HG03457 (cell line): ENCODE results near the gene CATSPERZ.

ENCODE experiments used
- ATAC-seq: cut with Tn5 transposase; IDR thresholded peaks from one replicate; pipeline ENCODE4 v1.9.1; 2021; ENCODE audit warnings: moderate number of reproducible peaks; ENCODE audit not compliant: unreplicated experiment

CATSPERZ gene, protein sequence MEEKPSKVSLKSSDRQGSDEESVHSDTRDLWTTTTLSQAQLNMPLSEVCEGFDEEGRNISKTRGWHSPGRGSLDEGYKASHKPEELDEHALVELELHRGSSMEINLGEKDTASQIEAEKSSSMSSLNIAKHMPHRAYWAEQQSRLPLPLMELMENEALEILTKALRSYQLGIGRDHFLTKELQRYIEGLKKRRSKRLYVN

DNA sequence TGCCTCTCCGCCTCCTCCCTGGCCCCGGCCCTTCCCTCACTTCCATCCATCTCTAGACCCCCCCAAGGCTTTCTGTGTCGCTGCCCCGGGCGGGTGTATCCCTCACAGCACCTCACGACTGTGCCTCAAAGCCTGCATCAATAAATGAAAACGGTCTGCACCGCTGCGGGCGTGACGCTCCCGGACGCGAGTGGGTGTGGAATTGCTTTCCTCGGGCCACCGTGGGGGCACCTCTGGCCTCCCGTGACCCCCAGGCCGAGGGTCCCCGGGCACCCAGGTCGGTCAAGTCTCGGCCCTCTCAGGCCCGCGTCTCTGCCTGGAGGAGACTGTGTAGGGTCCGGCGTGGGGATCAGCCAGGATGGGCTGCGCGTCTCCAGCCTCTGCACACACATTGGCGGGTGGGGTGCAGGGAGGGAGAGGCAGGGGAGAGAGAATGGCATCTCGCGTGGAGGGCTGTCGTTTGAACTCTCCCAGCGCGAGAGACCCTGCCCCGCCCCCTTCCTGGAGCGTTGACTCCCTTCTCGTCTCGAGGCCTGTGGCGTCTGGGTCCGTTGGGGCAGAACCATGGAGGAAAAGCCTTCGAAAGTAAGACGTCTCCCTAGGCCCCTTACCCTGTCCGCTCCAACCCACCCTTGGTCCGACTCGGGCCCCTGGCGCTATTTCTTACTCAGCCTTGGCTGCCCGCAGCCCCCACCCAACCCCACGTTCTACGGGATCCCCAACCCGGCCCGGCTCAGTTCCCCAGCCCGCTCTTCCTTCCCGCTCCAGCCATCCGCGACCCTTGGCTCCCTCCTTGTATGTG lies at the start of gene CATSPERZ:
Gene CATSPERZ, plus strand, starts transcription at position 512 of the 802 bp plus-strand sequence. Its CDS starts 53 bp downstream, at position 565.
- ATAC-seq: no peak

DNA sequence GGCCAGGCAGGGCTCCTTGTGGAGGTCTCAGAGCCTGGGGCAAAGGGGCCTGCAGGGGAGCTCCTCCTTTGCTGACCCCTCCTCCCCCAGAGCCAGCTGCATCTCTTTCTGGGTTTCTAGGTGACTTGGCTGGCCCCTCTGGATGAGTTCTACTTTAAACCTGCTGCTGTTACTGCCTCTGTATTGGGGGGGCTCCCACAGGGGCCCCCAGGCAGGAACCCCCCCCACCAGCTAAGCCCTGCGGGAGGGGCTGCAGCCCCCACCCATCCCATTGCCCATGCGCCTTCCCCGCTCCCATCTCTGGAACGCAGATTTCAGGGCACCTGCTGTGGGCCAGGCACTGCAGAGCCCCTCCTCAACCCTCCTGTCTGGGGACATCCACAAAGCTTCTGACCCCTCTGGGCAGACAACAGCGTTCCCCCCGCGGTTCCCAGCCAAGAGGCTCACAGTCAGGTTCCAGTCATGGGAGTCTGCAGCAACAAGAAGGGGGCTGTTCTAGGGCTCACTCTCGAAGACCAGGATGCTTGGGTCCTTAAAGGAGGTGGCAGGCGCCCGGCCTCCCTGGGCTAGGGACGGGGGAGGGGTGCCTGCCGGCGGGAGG lies 49.6 kb upstream of the CATSPERZ start:
- ATAC-seq: no peak

DNA sequence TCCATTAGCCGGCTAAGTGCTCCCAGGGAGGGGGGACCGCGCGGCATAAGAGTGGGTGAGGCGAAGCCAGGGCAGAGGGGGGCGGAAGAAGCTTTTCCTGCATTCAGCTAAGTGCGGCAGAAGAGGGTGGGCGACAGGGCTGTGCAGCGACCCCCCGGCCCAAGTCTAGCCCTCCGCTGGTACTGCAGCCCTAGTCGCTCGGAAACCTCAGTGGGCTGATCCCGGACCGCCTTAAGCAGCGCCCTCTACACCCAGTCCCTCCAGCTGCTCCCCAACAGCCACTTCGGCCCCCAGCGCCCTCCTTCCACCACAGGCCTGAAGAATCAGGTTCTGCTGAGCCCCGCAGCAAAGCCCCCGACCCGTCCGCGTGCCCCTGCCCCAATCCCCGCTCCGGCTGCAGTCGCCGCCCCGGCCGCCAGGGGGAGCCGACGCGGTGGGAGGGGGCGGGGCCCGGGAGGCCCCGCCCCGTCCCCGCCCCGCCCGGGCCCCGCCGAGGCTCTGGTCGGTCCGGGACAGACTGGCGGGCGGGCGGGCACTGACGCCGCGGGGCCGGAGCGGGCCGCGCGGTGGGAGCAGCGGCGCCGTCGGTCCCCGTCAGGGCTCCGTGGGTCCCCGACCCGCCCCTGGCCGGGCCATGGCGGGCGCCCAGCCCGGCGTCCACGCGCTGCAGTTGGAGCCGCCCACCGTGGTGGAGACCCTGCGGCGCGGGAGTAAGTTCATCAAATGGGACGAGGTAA lies 49.0 kb upstream of the CATSPERZ start, which contains the start of gene PLCB3:
Gene PLCB3, plus strand, starts transcription at position 515 of the 737 bp plus-strand sequence. Its CDS starts 120 bp downstream, at position 635.
- ATAC-seq: no peak

DNA sequence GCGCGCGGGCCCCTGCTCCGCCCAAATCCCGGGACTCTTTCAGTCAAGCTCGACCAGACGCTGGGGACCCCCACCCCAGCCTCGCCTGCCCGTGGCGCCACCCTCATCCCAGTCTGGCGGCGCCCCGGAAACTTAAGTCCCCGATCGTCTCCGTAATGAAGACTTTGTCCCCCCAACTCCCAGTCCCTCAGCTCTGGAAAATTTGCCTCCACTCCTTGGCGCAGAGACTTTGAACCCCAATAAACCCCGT lies 48.5 kb upstream of the CATSPERZ start:
- ATAC-seq: no peak

DNA sequence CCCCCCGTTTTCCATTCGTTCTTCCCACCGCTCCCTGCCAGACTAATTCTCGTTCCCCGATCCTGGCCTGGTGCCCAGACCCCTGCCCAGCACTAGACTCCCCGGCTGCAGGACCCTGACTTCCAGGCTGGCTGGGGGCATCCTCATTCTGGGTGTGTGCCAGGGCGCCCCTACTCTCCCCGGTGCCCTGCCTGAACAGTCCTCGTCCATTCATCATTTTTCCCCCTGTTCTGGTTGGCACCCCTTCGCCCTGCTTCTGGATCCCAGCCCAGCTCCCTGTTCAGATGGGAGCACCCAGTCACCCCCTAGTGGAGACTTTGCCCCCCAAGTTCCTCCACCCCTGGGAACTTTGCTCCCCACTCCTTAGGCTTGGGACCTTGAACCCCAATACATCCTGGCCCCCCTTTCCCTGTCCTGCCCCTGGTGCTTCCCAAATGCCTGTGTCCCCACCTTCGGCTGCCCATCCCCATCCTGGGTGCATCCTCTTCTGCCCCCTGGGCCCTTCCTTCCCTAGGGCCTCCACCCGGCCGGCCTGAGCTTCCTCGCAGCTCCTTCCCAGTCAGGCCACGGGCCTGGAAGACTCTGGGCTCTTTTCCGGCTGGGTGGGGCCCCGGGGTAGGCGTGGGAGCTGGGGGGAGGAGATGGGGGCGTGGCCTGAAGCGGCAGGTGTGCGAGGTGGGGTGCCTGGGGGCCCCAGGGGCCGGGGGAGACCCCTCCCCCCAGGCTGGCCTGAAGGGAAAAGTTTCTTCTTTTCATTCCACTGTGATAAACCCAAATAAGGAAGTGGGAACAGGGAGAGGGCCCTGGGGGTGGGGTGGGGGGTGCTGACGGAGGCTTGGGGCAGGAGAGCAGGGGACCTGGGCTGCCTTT lies 47.9 kb upstream of the CATSPERZ start:
- no peak for ATAC-seq

DNA sequence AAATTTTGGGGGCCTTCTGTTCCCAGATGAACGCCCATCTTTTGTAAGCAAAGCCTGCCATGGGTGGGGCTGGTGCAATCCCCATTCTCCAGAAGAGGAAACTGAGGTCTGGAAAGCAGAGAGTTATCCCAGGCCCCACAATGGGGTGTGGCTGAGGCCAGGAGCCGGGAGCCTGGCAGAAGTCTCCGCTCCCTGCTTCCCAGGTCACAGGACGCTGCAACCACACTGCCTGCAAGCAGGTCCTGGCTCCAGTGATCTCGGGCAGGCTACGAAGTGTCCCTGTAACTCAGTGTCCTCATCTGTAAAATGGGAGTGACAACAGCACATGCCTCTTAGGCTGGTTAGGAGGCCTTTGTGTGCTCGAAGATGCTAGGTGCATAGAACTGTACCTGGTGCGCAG lies 47.1 kb upstream of the CATSPERZ start:
- ATAC-seq: no peak

DNA sequence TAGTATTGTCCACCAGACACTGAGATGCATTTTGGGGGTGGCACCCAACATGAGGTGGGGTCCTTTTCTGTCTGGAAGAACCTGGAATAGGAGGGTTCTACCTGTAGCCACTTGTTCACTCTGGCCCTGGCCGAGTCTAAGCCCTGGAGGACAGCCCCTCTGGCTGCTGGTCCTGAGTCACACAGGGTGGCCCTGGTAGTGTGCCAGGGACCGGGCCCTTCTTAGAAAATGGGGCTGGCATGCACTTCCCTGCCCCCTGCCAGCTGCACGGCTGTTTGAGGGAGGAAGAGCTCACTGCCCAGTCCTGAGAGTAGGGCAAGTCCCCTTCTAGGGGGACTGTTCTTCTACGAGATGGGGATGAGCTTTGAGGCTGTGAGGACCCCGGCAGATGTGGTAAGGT lies 46.7 kb upstream of the CATSPERZ start:
- ATAC-seq: no peak

DNA sequence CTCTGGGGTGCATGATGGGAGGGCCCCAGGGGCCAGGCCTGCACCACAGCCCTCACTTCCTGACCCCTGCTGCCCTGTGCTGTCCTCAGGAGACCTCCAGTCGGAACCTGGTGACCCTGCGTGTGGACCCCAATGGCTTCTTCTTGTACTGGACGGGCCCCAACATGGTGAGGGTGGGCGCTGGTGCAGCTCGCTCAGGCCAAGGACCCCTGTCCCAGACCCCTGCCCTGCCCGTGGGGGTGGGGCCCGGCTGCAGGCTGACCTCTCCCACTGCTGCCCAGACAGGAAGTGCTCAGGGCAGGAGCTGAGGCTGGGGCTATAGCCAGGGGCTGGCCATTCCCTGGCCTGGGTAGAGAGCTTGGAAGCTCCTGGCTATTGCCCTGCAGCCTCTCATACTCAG lies 45.8 kb upstream of the CATSPERZ start:
- ATAC-seq: no peak

DNA sequence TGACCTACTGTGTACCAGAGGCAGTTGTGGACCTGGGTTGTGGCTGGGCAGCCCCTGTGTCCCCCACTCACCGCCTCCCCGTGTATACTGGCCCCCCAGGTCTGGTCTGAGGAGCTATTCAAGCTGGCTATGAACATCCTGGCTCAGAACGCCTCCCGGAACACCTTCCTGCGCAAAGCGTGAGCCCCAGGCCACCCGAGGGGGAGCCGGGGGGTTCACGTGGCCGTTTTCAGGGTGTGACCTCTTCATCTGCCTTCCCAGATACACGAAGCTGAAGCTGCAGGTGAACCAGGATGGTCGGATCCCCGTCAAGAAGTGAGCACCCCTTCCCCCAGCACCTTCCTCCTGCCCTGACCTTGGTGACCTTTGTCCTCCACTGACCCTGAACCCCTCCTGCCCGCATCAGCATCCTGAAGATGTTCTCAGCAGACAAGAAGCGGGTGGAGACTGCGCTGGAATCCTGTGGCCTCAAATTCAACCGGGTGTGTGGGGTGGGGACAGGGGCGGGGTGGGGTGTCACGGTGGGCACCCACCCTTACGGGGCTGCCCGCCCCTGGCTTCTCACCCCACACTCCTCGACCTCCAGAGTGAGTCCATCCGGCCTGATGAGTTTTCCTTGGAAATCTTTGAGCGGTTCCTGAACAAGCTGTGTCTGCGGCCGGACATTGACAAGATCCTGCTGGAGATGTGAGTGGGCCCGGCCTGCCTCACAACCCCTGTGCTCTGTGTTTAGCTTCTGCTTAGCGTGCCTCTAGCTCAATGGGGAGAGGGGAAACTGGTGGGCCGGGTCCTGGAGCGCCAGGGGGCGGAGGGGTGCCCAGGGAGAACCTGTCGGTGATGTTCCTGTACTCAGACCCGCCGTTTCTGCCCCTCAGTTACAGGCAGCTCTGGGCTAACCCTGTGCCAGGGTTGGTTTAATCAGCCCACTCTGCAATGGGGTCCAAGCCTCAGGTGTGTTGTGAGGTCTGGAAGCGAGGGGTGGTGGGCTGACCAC lies 44.7 kb upstream of the CATSPERZ start:
- ATAC-seq: no peak

DNA sequence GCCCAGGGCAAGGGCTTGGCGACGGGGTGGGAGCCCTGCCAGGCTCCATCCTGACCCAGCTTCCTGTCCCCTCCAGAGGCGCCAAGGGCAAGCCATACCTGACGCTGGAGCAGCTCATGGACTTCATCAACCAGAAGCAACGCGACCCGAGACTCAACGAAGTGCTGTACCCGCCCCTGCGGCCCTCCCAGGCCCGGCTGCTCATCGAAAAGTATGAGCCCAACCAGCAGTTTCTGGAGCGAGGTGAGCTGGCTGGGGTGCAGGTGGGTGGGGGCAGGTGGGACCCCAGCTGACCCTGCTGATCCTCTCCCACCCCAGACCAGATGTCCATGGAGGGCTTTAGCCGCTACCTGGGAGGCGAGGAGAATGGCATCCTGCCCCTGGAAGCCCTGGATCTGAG lies 43.9 kb upstream of the CATSPERZ start:
- no peak for ATAC-seq

DNA sequence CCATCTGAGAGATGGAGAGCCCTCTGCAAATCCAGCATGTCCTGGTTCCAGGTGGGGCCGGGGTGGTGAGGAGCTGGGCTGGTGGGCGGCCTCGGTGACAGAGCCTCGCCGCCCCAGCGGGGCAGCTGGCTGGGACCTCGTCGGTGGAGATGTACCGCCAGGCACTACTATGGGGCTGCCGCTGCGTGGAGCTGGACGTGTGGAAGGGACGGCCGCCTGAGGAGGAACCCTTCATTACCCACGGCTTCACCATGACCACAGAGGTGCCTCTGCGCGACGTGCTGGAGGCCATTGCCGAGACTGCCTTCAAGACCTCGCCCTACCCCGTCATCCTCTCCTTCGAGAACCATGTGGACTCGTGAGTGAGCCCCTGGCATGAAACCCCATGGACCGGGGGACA lies 41.8 kb upstream of the CATSPERZ start:
- no peak for ATAC-seq

DNA sequence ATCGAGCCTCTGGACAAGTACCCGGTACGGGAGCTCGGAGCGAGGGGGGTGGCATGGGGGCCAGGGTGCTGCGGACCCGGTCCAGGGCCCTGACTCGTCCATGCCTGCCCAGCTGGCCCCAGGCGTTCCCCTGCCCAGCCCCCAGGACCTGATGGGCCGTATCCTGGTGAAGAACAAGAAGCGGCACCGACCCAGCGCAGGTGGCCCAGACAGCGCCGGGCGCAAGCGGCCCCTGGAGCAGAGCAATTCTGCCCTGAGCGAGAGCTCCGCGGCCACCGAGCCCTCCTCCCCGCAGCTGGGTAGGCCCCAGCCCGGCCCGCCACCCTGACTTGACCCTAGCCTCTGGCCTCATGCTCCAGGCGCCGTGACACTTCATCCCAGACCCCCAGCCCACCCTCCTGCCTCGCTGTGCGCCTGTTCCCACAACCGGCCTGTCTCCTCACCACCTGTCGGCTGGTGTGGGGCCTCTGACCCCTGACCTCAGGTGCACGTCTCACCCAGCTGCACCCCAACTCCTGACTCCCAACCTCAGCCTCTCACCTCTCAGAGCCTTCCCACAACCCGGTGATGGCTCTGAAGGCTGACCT lies 41.1 kb upstream of the CATSPERZ start:
- no peak for ATAC-seq

DNA sequence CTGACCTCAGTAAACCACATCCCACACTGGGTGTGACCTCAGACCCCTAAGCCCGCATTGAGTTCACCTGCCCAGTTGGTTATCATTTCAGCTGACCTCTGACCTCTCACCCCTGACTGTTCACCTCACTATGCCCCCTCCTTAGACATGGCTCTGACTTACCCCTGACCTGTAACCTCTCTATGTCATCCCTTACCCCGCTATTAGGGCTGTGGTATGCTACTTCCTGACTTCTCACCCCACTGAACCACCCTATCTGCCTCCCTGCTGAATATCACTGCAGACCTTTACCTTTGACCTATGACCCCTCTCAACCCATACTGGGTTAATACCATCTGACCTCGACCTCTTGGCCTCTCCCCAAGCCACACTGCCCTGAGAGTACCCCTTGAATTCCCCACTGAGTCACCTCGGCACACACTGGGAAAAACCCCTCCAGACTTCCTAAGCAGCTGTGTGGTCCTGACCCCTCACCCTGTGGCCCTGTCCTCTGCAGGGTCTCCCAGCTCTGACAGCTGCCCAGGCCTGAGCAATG lies 40.6 kb upstream of the CATSPERZ start:
- ATAC-seq: no peak

DNA sequence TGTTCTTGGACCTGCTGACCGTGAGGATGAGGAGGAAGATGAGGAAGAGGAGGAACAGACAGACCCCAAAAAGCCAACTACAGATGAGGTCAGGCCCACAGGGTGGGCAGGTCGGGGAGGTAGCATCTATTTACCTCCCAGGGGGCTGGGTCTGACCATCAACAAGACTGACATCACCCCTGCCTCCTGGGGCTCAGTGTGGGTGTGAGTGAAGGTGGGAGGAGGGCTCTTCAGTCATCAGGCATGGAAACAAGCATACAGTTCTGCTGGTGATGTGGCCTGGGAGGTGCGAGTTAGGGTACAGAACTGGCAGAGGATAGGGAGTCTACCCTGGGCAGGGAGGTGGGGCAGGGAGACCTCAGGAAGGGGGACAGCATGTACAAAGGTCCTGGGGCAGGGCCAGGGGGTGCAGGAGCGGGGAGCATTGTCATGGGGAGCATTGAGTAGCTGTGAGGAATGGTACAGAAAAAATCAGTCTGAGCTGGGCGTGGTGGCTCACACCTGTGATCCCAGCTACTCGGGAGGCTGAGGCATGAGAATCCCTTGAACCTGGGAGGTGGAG lies 39.9 kb upstream of the CATSPERZ start:
- ATAC-seq: no peak

DNA sequence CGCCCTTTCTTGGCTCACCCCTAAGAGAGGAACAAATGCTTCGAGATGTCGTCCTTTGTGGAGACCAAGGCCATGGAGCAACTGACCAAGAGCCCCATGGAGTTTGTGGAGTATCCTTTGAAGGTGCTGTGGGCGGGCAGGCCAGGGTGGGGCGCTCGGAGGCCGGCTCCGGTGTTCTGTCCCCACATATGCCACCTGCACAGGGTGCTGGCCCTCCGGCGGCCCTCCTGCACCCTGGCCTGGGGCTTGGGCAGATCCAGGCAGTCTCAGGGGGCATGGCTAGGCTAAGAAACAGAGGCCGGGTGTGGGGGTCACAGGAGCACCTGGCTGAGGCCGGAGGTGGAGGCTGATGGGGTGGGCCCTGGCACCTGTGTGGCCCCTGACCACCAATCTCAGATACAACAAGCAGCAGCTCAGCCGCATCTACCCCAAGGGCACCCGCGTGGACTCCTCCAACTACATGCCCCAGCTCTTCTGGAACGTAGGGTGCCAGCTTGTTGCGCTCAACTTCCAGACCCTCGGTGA lies 38.5 kb upstream of the CATSPERZ start:
- no peak for ATAC-seq

DNA sequence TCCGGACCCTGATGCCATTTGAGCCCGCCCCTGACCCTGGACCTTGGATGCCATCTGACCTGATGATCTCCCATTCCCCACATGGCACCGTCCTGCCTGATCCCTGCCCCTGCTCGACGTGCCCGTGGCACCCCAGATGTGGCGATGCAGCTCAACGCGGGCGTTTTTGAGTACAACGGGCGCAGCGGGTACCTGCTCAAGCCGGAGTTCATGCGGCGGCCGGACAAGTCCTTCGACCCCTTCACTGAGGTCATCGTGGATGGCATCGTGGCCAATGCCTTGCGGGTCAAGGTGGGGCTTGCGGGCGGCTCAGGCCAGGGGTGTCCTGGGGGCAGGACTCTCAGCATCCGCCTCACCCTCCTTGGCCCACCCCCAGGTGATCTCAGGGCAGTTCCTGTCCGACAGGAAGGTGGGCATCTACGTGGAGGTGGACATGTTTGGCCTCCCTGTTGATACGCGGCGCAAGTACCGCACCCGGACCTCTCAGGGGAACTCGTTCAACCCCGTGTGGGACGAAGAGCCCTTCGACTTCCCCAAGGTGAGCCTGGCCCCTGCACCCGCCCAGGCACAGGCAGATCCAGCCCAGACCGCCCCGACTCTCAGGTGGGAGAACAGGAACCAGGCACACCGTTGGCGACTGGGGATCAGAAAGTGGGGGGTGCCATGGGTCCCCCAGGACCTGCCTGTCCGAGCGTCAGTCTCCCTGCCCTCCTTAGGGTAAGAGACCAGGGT lies 37.7 kb upstream of the CATSPERZ start:
- ATAC-seq: no peak
